GM12872 (cell line): ENCODE results near the gene FARP1.

Experiments used
- CTCF ChIP-seq: IDR thresholded peaks from 3 replicates; pipeline ENCODE4 v1.5.1; 2011; ENCODE audit warnings: low read depth, mild to moderate bottlenecking, low read length, moderate library complexity; ENCODE audit not compliant: insufficient read depth

FARP1 gene

GRCh38 chr13:98207416-98207815 is 64.5 kb downstream of the FARP1 start:
- no peak for TF ChIP-seq CTCF

- TF ChIP-seq CTCF, result no peak
Observed at GRCh38 chr13:98208606-98209005, 65.7 kb downstream of the FARP1 start.

GRCh38 chr13:98212763-98213162 is 69.9 kb downstream of the FARP1 start:
- no peak for TF ChIP-seq CTCF

- TF ChIP-seq CTCF, result no peak
Observed at GRCh38 chr13:98213354-98213753, 70.5 kb downstream of the FARP1 start.

- no peak for TF ChIP-seq CTCF
Observed at GRCh38 chr13:98214008-98214643, 71.2 kb downstream of the FARP1 start.

GRCh38 chr13:98214707-98215106 is 71.8 kb downstream of the FARP1 start:
- TF ChIP-seq CTCF, result no peak

GRCh38 chr13:98215508-98215907 is 72.6 kb downstream of the FARP1 start:
- TF ChIP-seq CTCF, result no peak
